K562 (cell line): Measurements from ENCODE around the gene ST6GALNAC6. TPM values are rescaled to one million over a fixed set of nuclear protein-coding genes. Genes with fewer than 3 reads are reported as not detected.
A peak's percentile ranks its signal among the peaks of the same experiment; 100 is the strongest.

Experiments
- ATAC-seq: fragments of 200-7000 bp; cut with Tn5 transposase; 3 replicates; pipeline ENCODE4 v1.9.1; 2020; ENCODE audit warnings: moderate library complexity
- BruUV-seq: library from RNA; stranded (reverse); fragments of 400-500 nt; replicated peaks from 2 replicates; lab custom pipeline; 2021; lab: Mats Ljungman, UMichigan
- CTCF ChIA-PET: fragments of 300-600 bp; formaldehyde crosslinking; extraction: SDS; loops from one replicate; lab custom pipeline; 2021; ENCODE audit warnings: low intra/inter-chr PET ratio; lab: Yijun Ruan, JAX
- POLR2A ChIA-PET: fragments of 300-600, 350-650 bp; sonication (Branson Sonifier 250); formaldehyde crosslinking; extraction: SDS; loops from one replicate; lab custom pipeline; 2021; ENCODE audit warnings: antibody characterized with exemption, inconsistent platforms; lab: Yijun Ruan, JAX
- DNase-seq, 4 experiments: peaks; one replicate each; pipeline versions ENCODE4 v3.0.0 to v3.0.0-alpha.2; 2011 to 2018; ENCODE audit warnings: low spot score in 3 of 4, mixed read lengths in 3 of 4; ENCODE audit errors: extremely low read depth in 1 of 4
- FAIRE-seq: peaks from 2 replicates; lab custom pipeline; 2011; peaks lifted over from hg19 to GRCh38; lab: Jason Lieb, UNC
- H2AFZ ChIP-seq: 2 replicates; pipeline ENCODE4 v1.6.0; 2011; ENCODE audit warnings: low read depth, low read length, control low read depth, inconsistent platforms
- H3K27ac ChIP-seq: fragments of 200-600 bp; 3 replicates; pipeline ENCODE4 v1.8.0; 2011; ENCODE audit warnings: low read depth, mild to moderate bottlenecking, control low read depth, inconsistent platforms, low read length, moderate library complexity, mixed read lengths; ENCODE audit errors: extremely low read depth
- H3K27me3 ChIP-seq, 2 experiments: fragments of 300-600 bp in 1 of 2; 2 replicates in 1 of 2; 3 replicates in 1 of 2; pipeline versions ENCODE4 v1.6.0 to v1.8.0; 2011; ENCODE audit warnings: inconsistent platforms in 2 of 2, low read length in 2 of 2, mild to moderate bottlenecking in 1 of 2, mixed read lengths in 1 of 2, moderate library complexity in 1 of 2; ENCODE audit not compliant: control insufficient read depth in 2 of 2, insufficient read depth in 2 of 2
- H3K36me3 ChIP-seq: fragments of 300-600 bp; 3 replicates; pipeline ENCODE4 v1.8.0; 2011; ENCODE audit warnings: mild to moderate bottlenecking, low read length, inconsistent platforms; ENCODE audit not compliant: control insufficient read depth, insufficient read depth
- H3K4me1 ChIP-seq, 2 experiments: fragments of 200-600 bp in 1 of 2; replicated peaks in 1 of 2; 2 replicates in 1 of 2; 3 replicates in 1 of 2; pipeline versions ENCODE4 v1.5.1 to v1.8.0; 2011; ENCODE audit warnings: inconsistent platforms in 2 of 2, low read length in 2 of 2, mild to moderate bottlenecking in 1 of 2, mixed read lengths in 1 of 2, moderate library complexity in 1 of 2; ENCODE audit not compliant: control insufficient read depth in 2 of 2, insufficient read depth in 2 of 2
- H3K4me2 ChIP-seq: 2 replicates; pipeline ENCODE4 v1.6.1; 2011; ENCODE audit warnings: low read length, control low read depth, inconsistent platforms, mixed read lengths; ENCODE audit not compliant: insufficient read depth
- H3K4me3 ChIP-seq: fragments of 200-600 bp; sonication (generic), shearing (Covaris generic); 2 replicates; pipeline ENCODE4 v1.5.1; 2016; ENCODE audit warnings: control low read depth, inconsistent platforms
- H3K79me2 ChIP-seq: fragments of 200-600 bp; 3 replicates; pipeline ENCODE4 v1.8.0; 2011; ENCODE audit warnings: low read length, inconsistent platforms; ENCODE audit not compliant: control insufficient read depth, insufficient read depth
- H3K9ac ChIP-seq, 2 experiments: 2 replicates each; pipeline versions ENCODE4 v1.6.0 to v1.6.1; 2011; ENCODE audit warnings: low read depth in 2 of 2, low read length in 2 of 2, control low read depth in 1 of 2, inconsistent platforms in 1 of 2, mild to moderate bottlenecking in 1 of 2, mixed read lengths in 1 of 2; ENCODE audit not compliant: insufficient read depth in 1 of 2
- H3K9me1 ChIP-seq: one replicate; pipeline ENCODE4 v1.6.0; 2011; ENCODE audit warnings: inconsistent platforms, mild to moderate bottlenecking, low read length, moderate library complexity; ENCODE audit not compliant: control insufficient read depth, insufficient read depth
- H3K9me3 ChIP-seq: replicated peaks from 2 replicates; pipeline ENCODE4 v1.5.1; 2011; ENCODE audit warnings: low read depth, low read length, inconsistent platforms; ENCODE audit not compliant: control insufficient read depth, insufficient read depth
- H4K20me1 ChIP-seq: replicated peaks from 2 replicates; pipeline ENCODE4 v1.6.1; 2011; ENCODE audit warnings: low read length, inconsistent platforms, mixed read lengths; ENCODE audit not compliant: control insufficient read depth, insufficient read depth
- ARNT ChIP-seq, 2 experiments: fragments of 450-650 bp; IDR thresholded peaks; 2 replicates each; pipeline ENCODE4 v1.6.1; 2016; ENCODE audit warnings: mild to moderate bottlenecking in 1 of 2
- FOXK2 ChIP-seq, 2 experiments: fragments of 450-650 bp; IDR thresholded peaks in 1 of 2; conservative IDR thresholded peaks in 1 of 2; 2 replicates each; pipeline ENCODE4 v1.6.1; 2016; ENCODE audit warnings: low read depth in 2 of 2, mild to moderate bottlenecking in 1 of 2
- HMG20B ChIP-seq: fragments of 250-450 bp; sonication (Bioruptor Pico); IDR thresholded peaks from 2 replicates; pipeline ENCODE4 v1.5.0; 2021; ENCODE audit warnings: mild to moderate bottlenecking
- NCOR1 ChIP-seq: fragments of 450-650 bp; IDR thresholded peaks from 2 replicates; pipeline ENCODE4 v1.6.1; 2016; ENCODE audit warnings: mild to moderate bottlenecking, moderate library complexity
- PTRF ChIP-seq: fragments of 450-650 bp; IDR thresholded peaks from 2 replicates; pipeline ENCODE4 v1.6.1; 2016; ENCODE audit warnings: mild to moderate bottlenecking, missing genetic modification characterization, missing compliant biosample characterization
- RBM39 ChIP-seq: fragments of 200-400 bp; formaldehyde crosslinking; optimal IDR thresholded peaks from 2 replicates; pipeline ENCODE3; 2018; ENCODE audit warnings: low read depth, low read length
- SREBF1 ChIP-seq: fragments of 150-350 bp; IDR thresholded peaks from 2 replicates; pipeline ENCODE4 v1.6.1; 2014; ENCODE audit warnings: antibody characterized with exemption, low read depth, low read length, borderline replicate concordance
- TOE1 ChIP-seq, 2 experiments: fragments of 450-650 bp in 1 of 2; sonication (generic) in 1 of 2; formaldehyde crosslinking in 1 of 2; IDR thresholded peaks; 2 replicates each; pipeline versions ENCODE4 v1.7.1 to v1.8.0; 2016 to 2022; ENCODE audit warnings: borderline replicate concordance in 2 of 2, mild to moderate bottlenecking in 2 of 2, antibody characterized with exemption in 1 of 2, inconsistent platforms in 1 of 2, low read depth in 1 of 2, missing genetic modification reagents in 1 of 2, moderate library complexity in 1 of 2
- TRIM24 ChIP-seq, 2 experiments: fragments of 450-650 bp; IDR thresholded peaks; 2 replicates each; pipeline ENCODE4 v1.6.1; 2016
- TRIM28 ChIP-seq: fragments of 450-650 bp; IDR thresholded peaks from 2 replicates; pipeline ENCODE4 v1.6.1; 2017
- ZNF316 ChIP-seq: fragments of 450-650 bp; IDR thresholded peaks from 2 replicates; pipeline ENCODE4 v1.6.1; 2016
- WGBS: fragments of 100-300 bp; shearing (Covaris generic); methylation state at CpG from one replicate; pipeline ENCODE4 v1.1.6; 2016; ENCODE audit warnings: low coverage, mixed read lengths; ENCODE audit not compliant: insufficient coverage; ENCODE audit errors: missing lambda C conversion rate; 5-methylcytosine and 5-hydroxymethylcytosine counted together
- in situ Hi-C: fragments of 300-500 bp; cut with MboI; formaldehyde crosslinking; loops from 4 replicates; pipeline ENCODE4 v1.15.0; 2018; ENCODE audit warnings: inconsistent platforms, mixed read lengths
- intact Hi-C: fragments of 100-400 bp; cut with micrococcal nuclease; formaldehyde crosslinking; loops from 2 replicates; pipeline ENCODE4 v1.14.2; 2022
- polyA plus RNA-seq, 8 experiments: library from polyadenylated mRNA; depleted of rRNA in 4 of 8; stranded (reverse) in 5 of 8; unstranded in 3 of 8; fragments of >200 nt; fragmentation: Nextera tagmentation in 2 of 8; fragmentation: Illumina TruSeq in 1 of 8; extraction: Ambion mirVana in 2 of 8; extraction: Trizol in 1 of 8; gene quantifications; 2 replicates each; pipeline versions ENCODE4 v1.2.1 to v1.2.3, GENCODE V29; 2011 to 2014; ENCODE audit warnings: inconsistent platforms in 1 of 8, missing spikeins in 1 of 8
- total RNA-seq, 7 experiments: library from RNA; depleted of rRNA in 6 of 7; stranded (reverse); fragments of >200 nt in 6 of 7; fragmentation: Illumina TruSeq in 2 of 7; extraction: Trizol in 2 of 7; gene quantifications; 2 replicates each; pipeline versions ENCODE4 v1.2.1 to v1.2.3, GENCODE V29; 2011 to 2021; ENCODE audit warnings: low replicate concordance in 1 of 7

ST6GALNAC6 gene
- total and polyA plus RNA-seq, 9 of the 15 experiments (the other 6 are each of a cell fraction or from before 2014, with no cell fraction given): 0.13 to 23.0 (median 14.5) TPM

DNA sequence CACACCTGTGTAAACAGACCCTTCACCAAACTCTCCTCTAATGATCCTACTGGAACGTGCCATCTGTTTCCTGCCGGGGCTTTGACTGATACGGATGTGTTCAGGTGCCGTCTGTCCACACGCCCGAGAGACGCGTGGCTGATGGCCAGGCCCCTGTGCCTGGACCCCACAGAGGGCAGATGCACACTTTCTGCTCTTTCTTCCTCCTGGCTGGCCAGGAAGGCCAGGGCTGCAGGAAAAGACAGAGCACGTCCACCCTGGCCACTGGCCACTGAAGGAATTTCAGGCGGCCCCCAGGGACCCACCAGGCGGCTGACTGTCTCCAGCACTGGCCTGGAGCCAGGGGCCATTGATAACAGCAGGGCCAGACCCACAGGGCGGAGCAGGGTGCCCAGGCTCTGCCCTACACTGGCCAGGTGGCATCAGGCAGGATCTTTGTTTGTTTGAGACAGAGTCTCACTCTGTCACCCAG is 41.3 kb downstream of the ST6GALNAC6 start:
- Histone ChIP-seq H3K4me1 (peaks cover 49 to 81% of the 10 kb centered on the region in 2 experiments), H3K79me2 (no peaks in the 10 kb centered on the region), H4K20me1 (no peaks in the 10 kb centered on the region), H3K4me3 (no peak overlapping the region), H3K9ac (peak overlapping the region in 1 of 2 experiments; percentile 70; a peak in 2 of 4 replicates), H3K9me3 (no peaks in the 10 kb centered on the region), H3K9me1 (peaks cover 5% of the 10 kb centered on the region), H3K36me3 (no peaks in the 10 kb centered on the region), H3K27me3 (no peaks in the 10 kb centered on the region), H2AFZ (no peak overlapping the region), H3K4me2 (no peak overlapping the region), H3K27ac (no peak overlapping the region)
- intact Hi-C loops: no loop called here
- no peak for DNase-seq
- TF ChIP-seq TRIM28: no peak
- no peak for TF ChIP-seq PTRF (tag)
- BruUV-seq: no TSS peak
- 80% methylated on average over 12 of the region's 12 CpGs for WGBS
- CTCF ChIA-PET: no interaction called here
- ATAC-seq: no peak
- POLR2A ChIA-PET: interaction anchor here (0.7 to 2.6 kb wide), 2 partner anchors 30 to 91 kb away, joined by 3 to 7 read pairs; no protein-coding TSS in a partner anchor
- FAIRE-seq: no peak
- in situ Hi-C loops: no loop called here

DNA sequence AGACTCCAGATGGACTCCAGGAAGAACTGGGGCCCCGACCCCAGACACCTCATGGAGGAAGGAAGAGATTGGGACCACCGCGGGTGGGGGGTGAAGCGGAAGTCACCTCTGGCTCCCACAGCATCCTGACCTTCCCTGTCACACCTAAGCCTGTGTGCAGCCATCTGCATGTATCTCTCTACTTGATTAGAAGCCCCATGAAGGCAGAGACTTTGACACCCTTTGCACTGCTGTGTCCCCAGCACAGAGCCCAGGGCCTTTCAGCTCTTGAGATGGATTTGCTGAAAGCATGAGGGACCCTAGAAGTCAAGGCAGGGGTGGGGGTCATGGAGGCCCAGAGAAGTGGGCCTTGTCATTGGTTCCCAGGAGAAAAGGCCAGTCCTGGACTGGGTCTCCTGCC is 42.1 kb downstream of the ST6GALNAC6 start:
- no peak overlapping the region for H3K4me2 ChIP-seq
- in situ Hi-C loops: no loop called here
- no peak for FAIRE-seq

More for the DNA sequence above, 42.1 kb downstream of the ST6GALNAC6 start:
- TF ChIP-seq ARNT (IDR thresholded peaks at IDR 0.05) (no peak), RBM39 (no peak), TRIM28 (peak; percentile 53; the same call in 1 of the 2 replicates), SREBF1 (no peak), ZNF316 (peak; percentile 74), FOXK2 (conservative IDR thresholded peaks at IDR 0.05 in 1 of 2, IDR thresholded peaks at IDR 0.05 in 1 of 2; ENCODE audit: low read depth in 2 of 2) (no peak), NCOR1 (no peak), TOE1 (IDR thresholded peaks at IDR 0.05; ENCODE audit: borderline replicate concordance) (no peak), TOE1 (CRISPR knock-in tag; IDR thresholded peaks at IDR 0.05; ENCODE audit: borderline replicate concordance, low read depth) (no peak), TRIM24 (IDR thresholded peaks at IDR 0.05) (peak in 1 of 2 experiments; percentile 56; a peak in 2 of 4 replicates), HMG20B (CRISPR knock-in tag) (no peak)
- Histone ChIP-seq H3K27me3 (no peaks in the 10 kb centered on the region), H2AFZ (no peak overlapping the region), H3K79me2 (no peaks in the 10 kb centered on the region), H3K4me1 (peaks cover 41 to 73% of the 10 kb centered on the region in 2 experiments), H3K9me3 (no peaks in the 10 kb centered on the region), H4K20me1 (no peaks in the 10 kb centered on the region), H3K27ac (no peak overlapping the region), H3K36me3 (no peaks in the 10 kb centered on the region), H3K9me1 (peaks cover 5% of the 10 kb centered on the region), H3K4me3 (no peak overlapping the region), H3K9ac (peak overlapping the region in 1 of 2 experiments; percentile 32; a peak in 2 of 4 replicates)
- no TSS peak for BruUV-seq
- ATAC-seq: no peak
- WGBS: 78% methylated on average over 4 of the region's 4 CpGs
- CTCF ChIA-PET: no interaction called here
- no peak for DNase-seq
- intact Hi-C loops: no loop called here
- POLR2A ChIA-PET: interaction anchor here (0.6 to 1.6 kb wide), 5 partner anchors 10 to 200 kb away, joined by 3 to 5 read pairs (median 3); partner anchors contain the start of gene TOR2A
